H9 (cell line): Measurements from ENCODE around the gene P2RX5. TPM values are rescaled to one million over a fixed set of nuclear protein-coding genes. Genes with fewer than 3 reads are reported as not detected.

ENCODE experiments used
- DNase-seq: peaks from one replicate; pipeline ENCODE4 v3.0.0-alpha.2; 2017
- H2AFZ ChIP-seq: one replicate; pipeline ENCODE4 v1.6.1; 2013; ENCODE audit warnings: mild to moderate bottlenecking, low read length, control low read depth, moderate library complexity
- H2AK5ac ChIP-seq: 2 replicates; pipeline ENCODE4 v1.6.1; 2013; ENCODE audit warnings: low read length, control low read depth, mixed read lengths; ENCODE audit not compliant: insufficient read length
- H2BK120ac ChIP-seq: one replicate; pipeline ENCODE4 v1.6.1; 2013; ENCODE audit warnings: low read depth, mild to moderate bottlenecking, low read length, control low read depth, inconsistent platforms; ENCODE audit not compliant: poor library complexity, severe bottlenecking
- H2BK12ac ChIP-seq: 2 replicates; pipeline ENCODE4 v1.6.1; 2013; ENCODE audit warnings: low read length, control low read depth, mixed read lengths, low read depth; ENCODE audit not compliant: insufficient read length
- H2BK15ac ChIP-seq: 2 replicates; pipeline ENCODE4 v1.6.1; 2013; ENCODE audit warnings: low read depth, low read length, control low read depth
- H2BK20ac ChIP-seq: one replicate; pipeline ENCODE4 v1.6.1; 2013; ENCODE audit warnings: low read depth, mild to moderate bottlenecking, low read length, control low read depth, inconsistent platforms; ENCODE audit not compliant: poor library complexity, severe bottlenecking
- H2BK5ac ChIP-seq: 2 replicates; pipeline ENCODE4 v1.6.1; 2013; ENCODE audit warnings: low read length, control low read depth, mixed read lengths; ENCODE audit not compliant: insufficient read length
- H3K14ac ChIP-seq: 2 replicates; pipeline ENCODE4 v1.6.1; 2013; ENCODE audit warnings: low read length, control low read depth; ENCODE audit not compliant: insufficient read depth
- H3K18ac ChIP-seq: 2 replicates; pipeline ENCODE4 v1.6.1; 2013; ENCODE audit warnings: low read depth, mild to moderate bottlenecking, mixed read lengths, low read length, control low read depth; ENCODE audit not compliant: insufficient read length
- H3K23ac ChIP-seq: 2 replicates; pipeline ENCODE4 v1.6.1; 2013; ENCODE audit warnings: low read length, control low read depth, mixed read lengths, low read depth; ENCODE audit not compliant: insufficient read length
- H3K23me2 ChIP-seq: 2 replicates; pipeline ENCODE4 v1.6.1; 2013; ENCODE audit warnings: low read depth, mild to moderate bottlenecking, mixed read lengths, low read length, control low read depth; ENCODE audit not compliant: insufficient read length, poor library complexity, severe bottlenecking
- H3K27ac ChIP-seq: 2 replicates; pipeline ENCODE4 v1.5.1; 2013; ENCODE audit warnings: low read length, control low read depth, mixed read lengths, low read depth; ENCODE audit not compliant: insufficient read length
- H3K27me3 ChIP-seq: 2 replicates; pipeline ENCODE4 v1.6.1; 2013; ENCODE audit warnings: low read length, control low read depth, inconsistent platforms; ENCODE audit not compliant: insufficient read depth
- H3K4ac ChIP-seq: 2 replicates; pipeline ENCODE4 v1.6.1; 2013; ENCODE audit warnings: low read depth, mild to moderate bottlenecking, control low read depth, inconsistent platforms, low read length, moderate library complexity
- H3K4me1 ChIP-seq: 2 replicates; pipeline ENCODE4 v1.6.1; 2013; ENCODE audit warnings: low read length, control low read depth, inconsistent platforms; ENCODE audit not compliant: insufficient read depth
- H3K4me2 ChIP-seq: 2 replicates; pipeline ENCODE4 v1.6.1; 2013; ENCODE audit warnings: low read length, control low read depth, mixed read lengths; ENCODE audit not compliant: insufficient read length, insufficient read depth
- H3K56ac ChIP-seq: 2 replicates; pipeline ENCODE4 v1.6.1; 2013; ENCODE audit warnings: low read depth, mild to moderate bottlenecking, mixed read lengths, low read length, control low read depth; ENCODE audit not compliant: insufficient read length
- H3K79me1 ChIP-seq: 2 replicates; pipeline ENCODE4 v1.6.1; 2013; ENCODE audit warnings: low read depth, mild to moderate bottlenecking, moderate library complexity, low read length, control low read depth, inconsistent platforms; ENCODE audit not compliant: insufficient read depth, poor library complexity, severe bottlenecking
- H3K79me2 ChIP-seq: 2 replicates; pipeline ENCODE4 v1.6.1; 2013; ENCODE audit warnings: low read length, control low read depth, inconsistent platforms; ENCODE audit not compliant: insufficient read depth
- H3K9ac ChIP-seq: 2 replicates; pipeline ENCODE4 v1.6.1; 2013; ENCODE audit warnings: low read length, control low read depth, mixed read lengths; ENCODE audit not compliant: insufficient read length; ENCODE audit errors: extremely low read depth
- H3K9me3 ChIP-seq: one replicate; pipeline ENCODE4 v1.6.1; 2013; ENCODE audit warnings: low read depth, low read length, inconsistent platforms; ENCODE audit not compliant: control insufficient read depth
- H3T11ph ChIP-seq: one replicate; pipeline ENCODE4 v1.6.1; 2013; ENCODE audit warnings: mild to moderate bottlenecking, low read length, control low read depth, inconsistent platforms
- H4K20me1 ChIP-seq: one replicate; pipeline ENCODE4 v1.6.1; 2013; ENCODE audit not compliant: control insufficient read depth, insufficient read length, insufficient read depth
- H4K5ac ChIP-seq: 2 replicates; pipeline ENCODE4 v1.6.1; 2013; ENCODE audit warnings: low read depth, mild to moderate bottlenecking, mixed read lengths, low read length, control low read depth; ENCODE audit not compliant: insufficient read length
- H4K8ac ChIP-seq: replicated peaks from 2 replicates; pipeline ENCODE4 v1.6.1; 2013; ENCODE audit warnings: low read length, control low read depth, mixed read lengths, low read depth; ENCODE audit not compliant: insufficient read length
- H4K91ac ChIP-seq: 2 replicates; pipeline ENCODE4 v1.6.1; 2013; ENCODE audit warnings: low read depth, mild to moderate bottlenecking, moderate library complexity, mixed read lengths, low read length, control low read depth; ENCODE audit not compliant: insufficient read length
- H3K27ac Mint-ChIP-seq, 3 experiments: 2 replicates in 2 of 3; 3 replicates in 1 of 3; pipeline ENCODE4 v1.8.0; 2020 to 2021; ENCODE audit warnings: mixed read lengths in 3 of 3, mild to moderate bottlenecking in 1 of 3, moderate library complexity in 1 of 3
- H3K27me3 Mint-ChIP-seq: 2 replicates; pipeline ENCODE4 v1.8.0; 2021; ENCODE audit warnings: low read depth, mild to moderate bottlenecking, moderate library complexity, mixed read lengths
- H3K36me3 Mint-ChIP-seq, 3 experiments: 2 replicates in 2 of 3; 3 replicates in 1 of 3; pipeline ENCODE4 v1.8.0; 2020 to 2021; ENCODE audit warnings: low read depth in 3 of 3, mixed read lengths in 3 of 3; ENCODE audit not compliant: insufficient read depth in 1 of 3
- H3K4me1 Mint-ChIP-seq, 2 experiments: 2 replicates each; pipeline ENCODE4 v1.8.0; 2020; ENCODE audit warnings: mixed read lengths in 2 of 2
- H3K4me3 Mint-ChIP-seq, 2 experiments: 2 replicates in 1 of 2; 3 replicates in 1 of 2; pipeline ENCODE4 v1.8.0; 2020 to 2021; ENCODE audit warnings: mild to moderate bottlenecking in 2 of 2, mixed read lengths in 2 of 2, moderate library complexity in 1 of 2
- H3K9me3 Mint-ChIP-seq, 2 experiments: 2 replicates in 1 of 2; 3 replicates in 1 of 2; pipeline ENCODE4 v1.8.0; 2020; ENCODE audit warnings: mild to moderate bottlenecking in 2 of 2, mixed read lengths in 2 of 2, moderate library complexity in 1 of 2
- CTCF ChIP-seq: fragments of 200-600 bp; sonication (generic); conservative IDR thresholded peaks from 3 replicates; pipeline ENCODE4 v1.8.0; 2021; ENCODE audit warnings: antibody characterized with exemption, mild to moderate bottlenecking
- WGBS: extraction: QIAGEN DNeasy Blood & Tissue Kit; methylation state at CpG from one replicate; pipeline ENCODE4 v1.1.7; 2013; ENCODE audit warnings: missing lambda C conversion rate, low lambda C conversion rate, mixed read lengths; ENCODE audit not compliant: insufficient read length; ENCODE audit errors: extremely low coverage; 5-methylcytosine and 5-hydroxymethylcytosine counted together
- total RNA-seq: library from RNA; stranded (reverse); gene quantifications from 2 replicates; pipeline ENCODE4 v1.2.1, GENCODE V29; 2021

The P2RX5 gene
- total RNA-seq, 1 experiment from 2014 or later, result 4.7 TPM

- peaks cover 5 to 16% of the 10 kb centered on the region in 2 experiments for H3K4me1 Mint-ChIP-seq
- Histone ChIP-seq H4K20me1 (no peaks in the 10 kb centered on the region), H2BK120ac (no peak overlapping the region), H2BK15ac (no peak overlapping the region), H3K4me1 (no peaks in the 10 kb centered on the region), H3T11ph (no peak overlapping the region), H3K4me2 (no peak overlapping the region), H3K23me2 (peaks cover 4% of the 10 kb centered on the region), H3K18ac (no peak overlapping the region), H4K8ac (no peak overlapping the region), H2AFZ (no peak overlapping the region), H3K9ac (no peak overlapping the region), H3K27ac (no peak overlapping the region), H4K5ac (no peak overlapping the region), H3K56ac (no peak overlapping the region), H2BK5ac (no peak overlapping the region), H3K23ac (no peak overlapping the region), H3K79me2 (no peaks in the 10 kb centered on the region), H3K27me3 (no peaks in the 10 kb centered on the region), H3K4ac (no peak overlapping the region), H3K79me1 (no peaks in the 10 kb centered on the region), H2BK20ac (no peak overlapping the region), H4K91ac (no peak overlapping the region), H2BK12ac (no peak overlapping the region), H3K14ac (no peak overlapping the region), H2AK5ac (no peak overlapping the region), H3K9me3 (no peaks in the 10 kb centered on the region)
- H3K9me3 Mint-ChIP-seq, result peaks cover 0 to 3% of the 10 kb centered on the region in 2 experiments; a peak in 2 of 5 replicates
- H3K4me3 Mint-ChIP-seq, result no peak overlapping the region
- H3K36me3 Mint-ChIP-seq, result peaks cover 2 to 9% (median 4%) of the 10 kb centered on the region in 3 experiments; a peak in 4 of 7 replicates
- DNase-seq, result no peak
- H3K27me3 Mint-ChIP-seq, result peaks cover 46% of the 10 kb centered on the region
- WGBS, result no CpG with 5 or more reads among the region's 4 CpGs
- TF ChIP-seq CTCF, result no peak
- no peak overlapping the region for H3K27ac Mint-ChIP-seq
Measured at GRCh38 chr17:3698139-3698538, 2.2 kb upstream of the P2RX5 start.
